Mammary epithelial cell (primary cell): ENCODE data around the gene ADGRG1.

Experiments
- EZH2 ChIP-seq: IDR thresholded peaks from 2 replicates; pipeline ENCODE4 v1.6.1; 2012; ENCODE audit warnings: low read length, inconsistent platforms, borderline replicate concordance
- TF ChIP-seq, protein P1 (sequence below), 2 donors: IDR thresholded peaks in 1 of 2; conservative IDR thresholded peaks in 1 of 2; 2 replicates each; pipeline ENCODE4 v1.5.1; 2011 to 2012; ENCODE audit warnings: inconsistent platforms in 2 of 2, low read length in 2 of 2, mild to moderate bottlenecking in 2 of 2, control low read depth in 1 of 2, low read depth in 1 of 2; ENCODE audit not compliant: insufficient read depth in 1 of 2; ENCODE audit errors: extremely low read depth in 1 of 2

DNA sequence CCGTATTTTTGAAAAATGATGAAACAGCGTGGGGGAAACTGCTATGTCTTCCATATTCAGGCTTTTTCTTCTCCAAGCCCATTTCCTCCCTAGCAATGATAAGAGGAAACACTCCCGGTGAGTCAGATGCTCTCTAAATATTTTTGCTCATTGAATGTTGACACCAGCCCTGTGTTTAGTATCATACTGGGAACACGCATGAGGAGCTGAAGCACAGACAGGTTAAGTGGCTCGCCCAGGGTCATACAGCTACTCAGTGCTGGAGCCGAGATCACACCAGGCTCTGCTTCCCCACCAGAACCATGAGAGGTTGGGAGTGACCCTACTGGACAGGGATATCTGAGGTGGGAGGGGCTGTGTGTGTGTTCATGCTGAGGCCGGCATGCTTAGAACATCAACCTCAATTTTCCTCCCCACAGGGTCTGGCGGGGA is 37.8 kb upstream of the ADGRG1 start:
- TF ChIP-seq, protein P1, sequence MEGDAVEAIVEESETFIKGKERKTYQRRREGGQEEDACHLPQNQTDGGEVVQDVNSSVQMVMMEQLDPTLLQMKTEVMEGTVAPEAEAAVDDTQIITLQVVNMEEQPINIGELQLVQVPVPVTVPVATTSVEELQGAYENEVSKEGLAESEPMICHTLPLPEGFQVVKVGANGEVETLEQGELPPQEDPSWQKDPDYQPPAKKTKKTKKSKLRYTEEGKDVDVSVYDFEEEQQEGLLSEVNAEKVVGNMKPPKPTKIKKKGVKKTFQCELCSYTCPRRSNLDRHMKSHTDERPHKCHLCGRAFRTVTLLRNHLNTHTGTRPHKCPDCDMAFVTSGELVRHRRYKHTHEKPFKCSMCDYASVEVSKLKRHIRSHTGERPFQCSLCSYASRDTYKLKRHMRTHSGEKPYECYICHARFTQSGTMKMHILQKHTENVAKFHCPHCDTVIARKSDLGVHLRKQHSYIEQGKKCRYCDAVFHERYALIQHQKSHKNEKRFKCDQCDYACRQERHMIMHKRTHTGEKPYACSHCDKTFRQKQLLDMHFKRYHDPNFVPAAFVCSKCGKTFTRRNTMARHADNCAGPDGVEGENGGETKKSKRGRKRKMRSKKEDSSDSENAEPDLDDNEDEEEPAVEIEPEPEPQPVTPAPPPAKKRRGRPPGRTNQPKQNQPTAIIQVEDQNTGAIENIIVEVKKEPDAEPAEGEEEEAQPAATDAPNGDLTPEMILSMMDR (conservative IDR thresholded peaks at IDR 0.05 in 1 of 2, IDR thresholded peaks at IDR 0.05 in 1 of 2; ENCODE audit: extremely low read depth in 1 of 2, insufficient read depth in 1 of 2, low read depth in 1 of 2, low read length in 2 of 2): no peak
- TF ChIP-seq EZH2: no peak
